GM06990 (cell line): ENCODE data around the gene KIF5A.
"Not testable (repeated sequence)": the region's sequence is repeated elsewhere in the genome, so short reads cannot be mapped to it uniquely, and the experiment has no call there.

Experiments
- DNase-seq: peaks from one replicate; pipeline ENCODE4 v3.0.0-alpha.2; 2011; ENCODE audit not compliant: insufficient read length; ENCODE audit errors: extremely low read depth
- H3K27me3 ChIP-seq: replicated peaks from 2 replicates; pipeline ENCODE4 v1.6.0; 2011; ENCODE audit warnings: low read length; ENCODE audit not compliant: control insufficient read depth, insufficient read depth
- H3K36me3 ChIP-seq: 2 replicates; pipeline ENCODE4 v1.5.1; 2011; ENCODE audit warnings: low read length; ENCODE audit not compliant: control insufficient read depth, insufficient read depth
- H3K4me3 ChIP-seq: replicated peaks from 2 replicates; pipeline ENCODE4 v1.5.1; 2011; ENCODE audit warnings: low read depth, mild to moderate bottlenecking, control low read depth, low read length
- CTCF ChIP-seq: IDR thresholded peaks from 2 replicates; pipeline ENCODE4 v1.5.1; 2011; ENCODE audit warnings: low read length, control low read depth, mild to moderate bottlenecking, inconsistent platforms; ENCODE audit not compliant: insufficient read depth, poor library complexity, severe bottlenecking

Gene KIF5A

GRCh38 chr12:57515934-57516541, 33.8 kb upstream of the KIF5A start:
- no peaks in the 10 kb centered on the region for H3K27me3 ChIP-seq
- no peak overlapping the region for H3K4me3 ChIP-seq
- TF ChIP-seq CTCF = no peak
- DNase-seq = no peak
- H3K36me3 ChIP-seq = peaks cover 39% of the 10 kb centered on the region

- H3K36me3 ChIP-seq = peaks cover 36% of the 10 kb centered on the region
- no peak overlapping the region for H3K4me3 ChIP-seq
- no peaks in the 10 kb centered on the region for H3K27me3 ChIP-seq
- DNase-seq = no peak
- no peak for TF ChIP-seq CTCF
Observed at GRCh38 chr12:57516617-57517153, 33.2 kb upstream of the KIF5A start.

GRCh38 chr12:57517187-57517586, 32.7 kb upstream of the KIF5A start:
- H3K36me3 ChIP-seq = peaks cover 32% of the 10 kb centered on the region
- DNase-seq = no peak
- no peak overlapping the region for H3K4me3 ChIP-seq
- TF ChIP-seq CTCF = no peak
- no peaks in the 10 kb centered on the region for H3K27me3 ChIP-seq

GRCh38 chr12:57517718-57518117, 32.1 kb upstream of the KIF5A start:
- H3K36me3 ChIP-seq = peaks cover 32% of the 10 kb centered on the region
- not testable (repeated sequence) for H3K27me3 ChIP-seq, DNase-seq, H3K4me3 ChIP-seq

GRCh38 chr12:57518176-57518919, 31.5 kb upstream of the KIF5A start:
- no peak for TF ChIP-seq CTCF
- H3K4me3 ChIP-seq = peak overlapping the region; percentile 95
- H3K36me3 ChIP-seq = peaks cover 28% of the 10 kb centered on the region
- no peak for DNase-seq
- H3K27me3 ChIP-seq = no peaks in the 10 kb centered on the region

- H3K27me3 ChIP-seq = no peaks in the 10 kb centered on the region
- peaks cover 27% of the 10 kb centered on the region for H3K36me3 ChIP-seq
- DNase-seq = no peak
- no peak for TF ChIP-seq CTCF
- H3K4me3 ChIP-seq = peak overlapping the region; percentile 95
Observed at GRCh38 chr12:57518920-57519795, 30.7 kb upstream of the KIF5A start.
